Mammary epithelial cell (primary cell): Measurements from ENCODE around the gene RAMP1.

Source experiments
- EZH2 ChIP-seq: IDR thresholded peaks from 2 replicates; pipeline ENCODE4 v1.6.1; 2012; ENCODE audit warnings: low read length, inconsistent platforms, borderline replicate concordance
- TF ChIP-seq, protein P1 (sequence below), 2 donors: IDR thresholded peaks in 1 of 2; conservative IDR thresholded peaks in 1 of 2; 2 replicates each; pipeline ENCODE4 v1.5.1; 2011 to 2012; ENCODE audit warnings: inconsistent platforms in 2 of 2, low read length in 2 of 2, mild to moderate bottlenecking in 2 of 2, control low read depth in 1 of 2, low read depth in 1 of 2; ENCODE audit not compliant: insufficient read depth in 1 of 2; ENCODE audit errors: extremely low read depth in 1 of 2

DNA sequence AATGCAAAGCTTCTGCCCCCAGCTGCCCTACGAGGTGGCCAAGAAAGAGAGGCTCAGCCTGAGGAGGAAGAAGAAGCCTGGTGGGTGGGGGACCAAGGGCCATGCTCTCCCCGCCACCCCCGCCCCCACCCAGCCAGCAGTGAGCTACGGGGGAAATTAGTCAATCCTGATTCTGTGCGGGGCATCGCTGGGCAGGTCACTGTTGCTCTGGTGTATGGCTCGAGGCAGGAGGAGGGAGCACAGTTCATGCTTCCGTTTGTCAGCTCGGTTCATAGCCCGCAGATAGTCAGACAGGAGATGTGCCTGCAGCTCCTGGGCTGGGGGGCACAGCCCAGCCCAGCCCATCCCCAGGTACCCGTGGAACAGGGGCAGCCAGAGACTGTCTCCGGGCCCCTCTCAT is 17.1 kb downstream of the RAMP1 start:
- TF ChIP-seq, protein P1, sequence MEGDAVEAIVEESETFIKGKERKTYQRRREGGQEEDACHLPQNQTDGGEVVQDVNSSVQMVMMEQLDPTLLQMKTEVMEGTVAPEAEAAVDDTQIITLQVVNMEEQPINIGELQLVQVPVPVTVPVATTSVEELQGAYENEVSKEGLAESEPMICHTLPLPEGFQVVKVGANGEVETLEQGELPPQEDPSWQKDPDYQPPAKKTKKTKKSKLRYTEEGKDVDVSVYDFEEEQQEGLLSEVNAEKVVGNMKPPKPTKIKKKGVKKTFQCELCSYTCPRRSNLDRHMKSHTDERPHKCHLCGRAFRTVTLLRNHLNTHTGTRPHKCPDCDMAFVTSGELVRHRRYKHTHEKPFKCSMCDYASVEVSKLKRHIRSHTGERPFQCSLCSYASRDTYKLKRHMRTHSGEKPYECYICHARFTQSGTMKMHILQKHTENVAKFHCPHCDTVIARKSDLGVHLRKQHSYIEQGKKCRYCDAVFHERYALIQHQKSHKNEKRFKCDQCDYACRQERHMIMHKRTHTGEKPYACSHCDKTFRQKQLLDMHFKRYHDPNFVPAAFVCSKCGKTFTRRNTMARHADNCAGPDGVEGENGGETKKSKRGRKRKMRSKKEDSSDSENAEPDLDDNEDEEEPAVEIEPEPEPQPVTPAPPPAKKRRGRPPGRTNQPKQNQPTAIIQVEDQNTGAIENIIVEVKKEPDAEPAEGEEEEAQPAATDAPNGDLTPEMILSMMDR (conservative IDR thresholded peaks at IDR 0.05 in 1 of 2, IDR thresholded peaks at IDR 0.05 in 1 of 2; ENCODE audit: extremely low read depth in 1 of 2, insufficient read depth in 1 of 2, low read depth in 1 of 2, low read length in 2 of 2), result no peak
- TF ChIP-seq EZH2, result no peak
